A549 (cell line): ENCODE results near the gene ITGB1.

ENCODE experiments used
- CEBPB ChIP-seq, 2 experiments: fragments of >200 bp in 1 of 2; sonication (Bioruptor Twin) in 1 of 2; formaldehyde crosslinking in 1 of 2; IDR thresholded peaks; 2 replicates each; pipeline ENCODE4 v1.6.1; 2012 to 2016
- CHD2 ChIP-seq: fragments of 150-350 bp; IDR thresholded peaks from 2 replicates; pipeline ENCODE4 v1.6.1; 2014; ENCODE audit warnings: low read length; ENCODE audit not compliant: partially characterized antibody
- HMGXB4 ChIP-seq: fragments of 250-450 bp; sonication (Bioruptor Pico); IDR thresholded peaks from 2 replicates; pipeline ENCODE4 v1.5.0; 2021; ENCODE audit warnings: mild to moderate bottlenecking, moderate library complexity, borderline replicate concordance
- MAFK ChIP-seq: fragments of 450-650 bp; IDR thresholded peaks from 2 replicates; pipeline ENCODE4 v1.6.1; 2014; ENCODE audit not compliant: partially characterized antibody
- MAZ ChIP-seq: fragments of 150-350 bp; IDR thresholded peaks from 2 replicates; pipeline ENCODE4 v1.6.1; 2014; ENCODE audit warnings: antibody characterized with exemption, low read depth, low read length, borderline replicate concordance
- RAD21 ChIP-seq, 2 experiments: fragments of >200 bp in 1 of 2; sonication (Bioruptor Twin) in 1 of 2; formaldehyde crosslinking in 1 of 2; IDR thresholded peaks in 1 of 2; conservative IDR thresholded peaks in 1 of 2; 2 replicates in 1 of 2; 3 replicates in 1 of 2; pipeline ENCODE4 v1.6.1; 2012 to 2018; ENCODE audit warnings: inconsistent platforms in 1 of 2
- RCOR1 ChIP-seq: fragments of 150-350 bp; IDR thresholded peaks from 2 replicates; pipeline ENCODE4 v1.6.1; 2014; ENCODE audit warnings: antibody characterized with exemption, low read length, low read depth
- REST ChIP-seq: fragments of 200-600 bp; sonication (generic); IDR thresholded peaks from 2 replicates; pipeline ENCODE4 v1.6.1; 2016; ENCODE audit warnings: antibody characterized with exemption, mild to moderate bottlenecking, moderate library complexity
- RFX5 ChIP-seq: fragments of 450-650 bp; IDR thresholded peaks from 2 replicates; pipeline ENCODE4 v1.7.1; 2014; ENCODE audit warnings: antibody characterized with exemption, mild to moderate bottlenecking, moderate library complexity
- TF ChIP-seq, protein P1 (sequence below): fragments of >200 bp; sonication (Bioruptor Twin); formaldehyde crosslinking; IDR thresholded peaks from 3 replicates; pipeline ENCODE4 v1.5.1; 2016

DNA sequence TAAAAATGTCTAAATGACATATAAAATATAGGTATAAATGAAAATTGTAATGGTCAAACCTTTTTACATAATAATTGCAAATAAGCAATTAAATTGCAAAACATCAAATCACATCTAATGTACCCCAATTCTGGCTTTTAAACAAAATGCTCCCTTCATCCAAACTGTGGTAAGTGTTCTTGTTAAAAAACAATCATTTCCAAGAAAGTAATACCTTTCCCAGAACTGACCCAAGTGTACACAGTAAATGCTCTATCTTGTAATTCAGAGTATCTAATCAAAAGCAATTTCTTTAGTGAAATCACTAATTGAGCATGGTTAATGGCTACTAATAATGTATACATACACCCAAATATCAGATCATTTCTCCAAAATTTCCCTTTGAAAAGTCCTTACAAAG is 28.0 kb downstream of the ITGB1 start:
- TF ChIP-seq RAD21 (conservative IDR thresholded peaks at IDR 0.05 in 1 of 2, IDR thresholded peaks at IDR 0.05 in 1 of 2) (no peak), RCOR1 (no peak), CHD2 (no peak), CEBPB (IDR thresholded peaks at IDR 0.05) (no peak), RFX5 (no peak), MAFK (no peak), MAZ (no peak), REST (no peak), HMGXB4 (CRISPR knock-in tag) (no peak)
- TF ChIP-seq, protein P1, sequence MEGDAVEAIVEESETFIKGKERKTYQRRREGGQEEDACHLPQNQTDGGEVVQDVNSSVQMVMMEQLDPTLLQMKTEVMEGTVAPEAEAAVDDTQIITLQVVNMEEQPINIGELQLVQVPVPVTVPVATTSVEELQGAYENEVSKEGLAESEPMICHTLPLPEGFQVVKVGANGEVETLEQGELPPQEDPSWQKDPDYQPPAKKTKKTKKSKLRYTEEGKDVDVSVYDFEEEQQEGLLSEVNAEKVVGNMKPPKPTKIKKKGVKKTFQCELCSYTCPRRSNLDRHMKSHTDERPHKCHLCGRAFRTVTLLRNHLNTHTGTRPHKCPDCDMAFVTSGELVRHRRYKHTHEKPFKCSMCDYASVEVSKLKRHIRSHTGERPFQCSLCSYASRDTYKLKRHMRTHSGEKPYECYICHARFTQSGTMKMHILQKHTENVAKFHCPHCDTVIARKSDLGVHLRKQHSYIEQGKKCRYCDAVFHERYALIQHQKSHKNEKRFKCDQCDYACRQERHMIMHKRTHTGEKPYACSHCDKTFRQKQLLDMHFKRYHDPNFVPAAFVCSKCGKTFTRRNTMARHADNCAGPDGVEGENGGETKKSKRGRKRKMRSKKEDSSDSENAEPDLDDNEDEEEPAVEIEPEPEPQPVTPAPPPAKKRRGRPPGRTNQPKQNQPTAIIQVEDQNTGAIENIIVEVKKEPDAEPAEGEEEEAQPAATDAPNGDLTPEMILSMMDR = no peak
